ENCODE data around the gene DNAAF8. TPM values are rescaled to one million over a fixed set of nuclear protein-coding genes. Genes with fewer than 3 reads are reported as not detected.

The DNAAF8 gene
- total RNA-seq, result 1 to 10 TPM; 1.2 to 4.1 TPM
- 1 to 10 TPM; 5.4 to 6.0 TPM for polyA plus RNA-seq (ENCODE audit: insufficient read length in 2 of 2)
- long read RNA-seq, donor 1, result 0 reads
- long read RNA-seq, donor 2, result 0 reads
- long read RNA-seq, donor 3, partial matches to known transcripts, result 0 of 1 reads
- long read RNA-seq, donor 3, other reads (novel, unspliced or antisense), result 0 of 1 reads
- long read RNA-seq, donor 4, result 0 reads

- peaks cover 10% of the 10 kb centered on the region for H3K36me3 ChIP-seq (ENCODE audit: control insufficient read depth, insufficient read depth, low read length)
- 0% methylated on average over 70 of the region's 70 CpGs for WGBS (ENCODE audit: insufficient coverage)
- peak within 1 kb of the TSS; percentile 80 for H3K27ac ChIP-seq (ENCODE audit: low read depth, low read length)
- peak; percentile 81 to 97 (median 89) for DNase-seq (ENCODE audit: low read depth in 4 of 6, low spot score in 6 of 6)
- no peaks in the 10 kb centered on the region for H3K9me3 ChIP-seq (ENCODE audit: control insufficient read depth, insufficient read depth, low read length)
- no peaks in the 10 kb centered on the region for H3K27me3 ChIP-seq (ENCODE audit: control insufficient read depth, insufficient read depth, low read length)
- peak within 1 kb of the TSS; percentile 80 for H3K4me3 ChIP-seq (ENCODE audit: low read depth, low read length)
- H3K4me1 ChIP-seq (ENCODE audit: control insufficient read depth, insufficient read depth, low read length), result peaks cover 17% of the 10 kb centered on the region
Measured at GRCh38 chr16:4734063-4734729, at the start of gene DNAAF8, which contains the start of gene ANKS3. DNAAF8 (plus strand) TSS chr16:4734537; CDS start chr16:4736515, 1,978 bp downstream. ANKS3 (minus strand) TSS chr16:4734271; CDS start chr16:4730149, 4,122 bp downstream.

- no peak overlapping the region for H3K27ac ChIP-seq (ENCODE audit: low read depth, low read length)
- DNase-seq (ENCODE audit: low read depth in 4 of 6, low spot score in 6 of 6), result no peak
- no peaks in the 10 kb centered on the region for H3K27me3 ChIP-seq (ENCODE audit: control insufficient read depth, insufficient read depth, low read length)
- no peaks in the 10 kb centered on the region for H3K9me3 ChIP-seq (ENCODE audit: control insufficient read depth, insufficient read depth, low read length)
- H3K4me1 ChIP-seq (ENCODE audit: control insufficient read depth, insufficient read depth, low read length), result peaks cover 6% of the 10 kb centered on the region
- peaks cover 100% of the 10 kb centered on the region for H3K36me3 ChIP-seq (ENCODE audit: control insufficient read depth, insufficient read depth, low read length)
- no peak overlapping the region for H3K4me3 ChIP-seq (ENCODE audit: low read depth, low read length)
- 95% methylated on average over 13 of the region's 13 CpGs for WGBS (ENCODE audit: insufficient coverage)
Measured at GRCh38 chr16:4684763-4685162, 49.6 kb upstream of the DNAAF8 start.

GRCh38 chr16:4685292-4685691 lies 49.0 kb upstream of the DNAAF8 start:
- peaks cover 6% of the 10 kb centered on the region for H3K4me1 ChIP-seq (ENCODE audit: control insufficient read depth, insufficient read depth, low read length)
- 84% methylated on average over 13 of the region's 13 CpGs for WGBS (ENCODE audit: insufficient coverage)
- no peaks in the 10 kb centered on the region for H3K9me3 ChIP-seq (ENCODE audit: control insufficient read depth, insufficient read depth, low read length)
- H3K36me3 ChIP-seq (ENCODE audit: control insufficient read depth, insufficient read depth, low read length), result peaks cover 100% of the 10 kb centered on the region
- H3K27me3 ChIP-seq (ENCODE audit: control insufficient read depth, insufficient read depth, low read length), result no peaks in the 10 kb centered on the region
- H3K27ac ChIP-seq (ENCODE audit: low read depth, low read length), result no peak overlapping the region
- H3K4me3 ChIP-seq (ENCODE audit: low read depth, low read length), result no peak overlapping the region
- DNase-seq (ENCODE audit: low read depth in 4 of 6, low spot score in 6 of 6), result no peak

GRCh38 chr16:4685776-4686496 lies 48.4 kb upstream of the DNAAF8 start:
- peaks cover 6% of the 10 kb centered on the region for H3K4me1 ChIP-seq (ENCODE audit: control insufficient read depth, insufficient read depth, low read length)
- WGBS (ENCODE audit: insufficient coverage), result 95% methylated on average over 36 of the region's 38 CpGs
- H3K36me3 ChIP-seq (ENCODE audit: control insufficient read depth, insufficient read depth, low read length), result peaks cover 99% of the 10 kb centered on the region
- H3K27ac ChIP-seq (ENCODE audit: low read depth, low read length), result no peak overlapping the region
- no peaks in the 10 kb centered on the region for H3K9me3 ChIP-seq (ENCODE audit: control insufficient read depth, insufficient read depth, low read length)
- H3K27me3 ChIP-seq (ENCODE audit: control insufficient read depth, insufficient read depth, low read length), result no peaks in the 10 kb centered on the region
- no peak for DNase-seq (ENCODE audit: low read depth in 4 of 6, low spot score in 6 of 6)
- H3K4me3 ChIP-seq (ENCODE audit: low read depth, low read length), result no peak overlapping the region

- 88% methylated on average over 27 of the region's 27 CpGs for WGBS (ENCODE audit: insufficient coverage)
- Histone ChIP-seq H3K27me3 (ENCODE audit: control insufficient read depth, insufficient read depth, low read length) (no peaks in the 10 kb centered on the region), H3K4me3 (ENCODE audit: low read depth, low read length) (no peak overlapping the region), H3K36me3 (ENCODE audit: control insufficient read depth, insufficient read depth, low read length) (peaks cover 99% of the 10 kb centered on the region), H3K9me3 (ENCODE audit: control insufficient read depth, insufficient read depth, low read length) (no peaks in the 10 kb centered on the region), H3K27ac (ENCODE audit: low read depth, low read length) (no peak overlapping the region), H3K4me1 (ENCODE audit: control insufficient read depth, insufficient read depth, low read length) (peaks cover 9% of the 10 kb centered on the region)
- DNase-seq (ENCODE audit: low read depth in 4 of 6, low spot score in 6 of 6), result no peak
Measured at GRCh38 chr16:4686497-4687210, 47.7 kb upstream of the DNAAF8 start.

- no peaks in the 10 kb centered on the region for H3K9me3 ChIP-seq (ENCODE audit: control insufficient read depth, insufficient read depth, low read length)
Measured at GRCh38 chr16:4687416-4687815, 46.9 kb upstream of the DNAAF8 start.

GRCh38 chr16:4687946-4688673 lies 46.2 kb upstream of the DNAAF8 start:
- peaks cover 93% of the 10 kb centered on the region for H3K36me3 ChIP-seq (ENCODE audit: control insufficient read depth, insufficient read depth, low read length)
- WGBS (ENCODE audit: insufficient coverage), result 96% methylated on average over 39 of the region's 39 CpGs
- DNase-seq (ENCODE audit: low read depth in 4 of 6, low spot score in 6 of 6), result no peak
- H3K4me1 ChIP-seq (ENCODE audit: control insufficient read depth, insufficient read depth, low read length), result peaks cover 17% of the 10 kb centered on the region
- H3K9me3 ChIP-seq (ENCODE audit: control insufficient read depth, insufficient read depth, low read length), result no peaks in the 10 kb centered on the region
- no peaks in the 10 kb centered on the region for H3K27me3 ChIP-seq (ENCODE audit: control insufficient read depth, insufficient read depth, low read length)
- no peak overlapping the region for H3K27ac ChIP-seq (ENCODE audit: low read depth, low read length)
- no peak overlapping the region for H3K4me3 ChIP-seq (ENCODE audit: low read depth, low read length)

More at GRCh38 chr16:4687416-4687815, 46.9 kb upstream of the DNAAF8 start:
- no peak overlapping the region for H3K4me3 ChIP-seq (ENCODE audit: low read depth, low read length)
- WGBS (ENCODE audit: insufficient coverage), result 84% methylated on average over 5 of the region's 8 CpGs
- no peaks in the 10 kb centered on the region for H3K27me3 ChIP-seq (ENCODE audit: control insufficient read depth, insufficient read depth, low read length)
- peaks cover 99% of the 10 kb centered on the region for H3K36me3 ChIP-seq (ENCODE audit: control insufficient read depth, insufficient read depth, low read length)
- H3K4me1 ChIP-seq (ENCODE audit: control insufficient read depth, insufficient read depth, low read length), result peaks cover 15% of the 10 kb centered on the region
- H3K27ac ChIP-seq (ENCODE audit: low read depth, low read length), result no peak overlapping the region
- no peak for DNase-seq (ENCODE audit: low read depth in 4 of 6, low spot score in 6 of 6)

- H3K27me3 ChIP-seq (ENCODE audit: control insufficient read depth, insufficient read depth, low read length), result no peaks in the 10 kb centered on the region
- DNase-seq (ENCODE audit: low read depth in 4 of 6, low spot score in 6 of 6), result no peak
- H3K36me3 ChIP-seq (ENCODE audit: control insufficient read depth, insufficient read depth, low read length), result peaks cover 87% of the 10 kb centered on the region
- no peak overlapping the region for H3K4me3 ChIP-seq (ENCODE audit: low read depth, low read length)
- H3K27ac ChIP-seq (ENCODE audit: low read depth, low read length), result no peak overlapping the region
- H3K9me3 ChIP-seq (ENCODE audit: control insufficient read depth, insufficient read depth, low read length), result no peaks in the 10 kb centered on the region
- peaks cover 19% of the 10 kb centered on the region for H3K4me1 ChIP-seq (ENCODE audit: control insufficient read depth, insufficient read depth, low read length)
- WGBS (ENCODE audit: insufficient coverage), result 92% methylated on average over 22 of the region's 22 CpGs
Measured at GRCh38 chr16:4688674-4689045, 45.7 kb upstream of the DNAAF8 start.

Measured in spinal cord (tissue), 10 donors.